RPMI7951 (cell line): Measurements from ENCODE around the gene C12orf76. TPM values are rescaled to one million over a fixed set of nuclear protein-coding genes. Genes with fewer than 3 reads are reported as not detected.
"Not testable (repeated sequence)": the region's sequence is repeated elsewhere in the genome, so short reads cannot be mapped to it uniquely, and the experiment has no call there.

Experiments
- DNase-seq: peaks from one replicate; pipeline ENCODE4 v3.0.0-alpha.2; 2012; ENCODE audit warnings: low read depth
- total RNA-seq: library from RNA; depleted of rRNA; stranded (reverse); fragments of >200 nt; shearing (Covaris generic); gene quantifications from 2 replicates; pipeline ENCODE4 v1.2.3, GENCODE V29; 2014

The C12orf76 gene
- total RNA-seq, 1 experiment from 2014 or later = 15.9 TPM

DNA sequence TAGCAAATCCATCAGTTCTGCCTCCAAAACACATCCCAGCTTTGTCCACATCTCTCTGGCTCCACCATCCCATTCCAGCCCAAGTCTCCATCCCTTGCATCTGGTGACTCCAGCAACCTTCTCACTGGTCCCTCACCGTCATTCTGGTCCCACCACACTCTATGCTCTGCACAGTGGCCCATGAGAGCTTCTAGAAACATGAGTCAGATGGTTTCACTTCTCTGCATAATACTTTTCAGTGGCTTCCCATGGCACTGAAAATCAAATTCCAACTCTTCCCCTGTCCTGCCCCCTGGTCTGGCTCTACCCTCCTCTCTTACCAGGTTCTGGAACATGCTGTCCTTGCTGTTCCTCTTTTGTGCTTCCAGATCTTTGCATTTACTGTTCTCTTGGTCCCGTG, 17.2 kb upstream of the C12orf76 start:
- DNase-seq = no peak

DNA sequence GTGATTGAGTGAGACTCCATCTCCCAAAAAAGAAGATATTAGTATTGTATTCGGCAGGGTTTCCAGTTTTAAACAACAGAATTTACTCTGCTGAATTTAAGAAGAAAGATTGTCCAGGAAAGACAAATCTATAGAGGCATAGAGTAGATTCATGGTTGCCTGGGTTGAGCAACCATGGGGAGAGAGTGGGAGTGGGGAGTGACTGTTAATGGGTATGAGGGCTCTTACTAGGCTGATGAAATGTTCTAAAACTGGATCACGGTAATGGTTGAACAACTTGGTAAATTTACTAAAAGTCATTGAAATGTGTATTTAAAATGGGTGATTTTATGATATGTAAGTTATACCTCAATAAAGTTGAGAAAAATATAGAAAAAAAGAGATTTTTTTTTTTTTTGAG, 13.9 kb upstream of the C12orf76 start:
- no peak for DNase-seq

DNA sequence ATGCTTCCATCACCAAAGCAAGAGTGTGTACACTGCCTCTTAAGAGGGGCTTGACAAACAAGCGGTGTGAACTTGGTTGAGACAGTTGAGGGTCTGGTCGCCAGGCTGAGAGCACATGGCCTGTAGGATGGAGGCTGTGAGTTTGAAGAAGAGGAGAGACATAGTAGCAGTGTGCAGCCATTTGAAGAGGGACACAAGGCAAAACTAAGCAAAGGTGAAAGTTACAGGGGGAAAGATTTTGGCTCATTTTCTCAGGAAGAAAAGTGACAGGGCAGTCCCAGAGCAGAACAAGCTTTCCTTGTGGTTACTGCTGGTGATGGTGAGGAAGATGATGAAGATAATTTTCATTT, 11.3 kb upstream of the C12orf76 start:
- DNase-seq = no peak

DNA sequence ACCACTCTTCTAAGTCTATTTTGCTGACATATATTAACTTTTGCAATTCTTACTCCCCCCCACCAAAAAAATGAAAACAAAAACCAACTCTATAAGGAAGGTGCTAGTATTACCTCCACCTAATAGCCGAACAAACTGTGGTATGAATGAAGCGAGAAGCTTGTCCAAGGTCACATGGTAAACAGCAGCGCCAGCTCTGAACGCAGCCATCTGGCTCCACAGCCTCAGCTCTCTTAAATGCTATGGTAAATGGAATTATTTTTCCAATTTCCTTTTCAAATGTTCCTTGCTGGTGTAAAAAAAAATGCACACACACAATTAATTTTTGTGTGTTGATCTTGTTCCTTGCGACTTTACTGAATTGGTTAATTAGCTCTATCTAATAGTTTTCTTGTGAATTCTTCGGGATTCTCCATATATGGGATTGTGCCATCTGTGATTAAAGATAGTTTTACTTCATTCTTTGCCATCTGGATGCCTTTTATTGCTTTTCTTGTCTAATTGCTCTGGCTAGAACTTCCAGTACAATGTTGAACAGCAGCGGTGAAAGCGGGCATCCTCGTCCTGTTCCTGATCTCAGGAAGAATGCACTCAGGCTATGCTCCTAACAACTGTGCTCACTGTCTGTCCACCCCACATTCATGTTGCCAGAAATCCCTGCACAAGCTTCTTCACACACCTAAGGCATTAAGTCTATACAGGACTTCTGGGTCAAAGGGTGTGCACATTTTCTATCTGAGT, 10.7 kb upstream of the C12orf76 start:
- DNase-seq = no peak

DNA sequence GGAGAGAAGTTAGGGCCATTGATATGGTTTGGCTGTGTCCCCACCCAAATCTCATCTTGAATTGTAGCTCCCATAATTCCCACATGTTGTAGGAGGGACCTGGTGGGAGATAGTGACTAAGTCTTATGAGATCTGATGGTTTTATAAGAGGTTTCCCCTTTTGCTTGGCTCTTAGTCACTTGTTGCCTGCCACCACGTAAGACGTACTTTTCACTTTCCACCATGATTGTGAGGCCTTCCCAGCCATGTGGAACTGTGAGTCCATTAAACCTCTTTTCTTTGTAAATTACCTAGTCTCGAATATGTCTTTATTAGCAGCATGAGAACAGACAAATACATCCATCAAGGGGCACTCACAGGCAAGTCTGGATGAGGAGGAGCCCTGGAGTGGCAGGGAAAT, 8.3 kb upstream of the C12orf76 start:
- peak; percentile 11 for DNase-seq

DNA sequence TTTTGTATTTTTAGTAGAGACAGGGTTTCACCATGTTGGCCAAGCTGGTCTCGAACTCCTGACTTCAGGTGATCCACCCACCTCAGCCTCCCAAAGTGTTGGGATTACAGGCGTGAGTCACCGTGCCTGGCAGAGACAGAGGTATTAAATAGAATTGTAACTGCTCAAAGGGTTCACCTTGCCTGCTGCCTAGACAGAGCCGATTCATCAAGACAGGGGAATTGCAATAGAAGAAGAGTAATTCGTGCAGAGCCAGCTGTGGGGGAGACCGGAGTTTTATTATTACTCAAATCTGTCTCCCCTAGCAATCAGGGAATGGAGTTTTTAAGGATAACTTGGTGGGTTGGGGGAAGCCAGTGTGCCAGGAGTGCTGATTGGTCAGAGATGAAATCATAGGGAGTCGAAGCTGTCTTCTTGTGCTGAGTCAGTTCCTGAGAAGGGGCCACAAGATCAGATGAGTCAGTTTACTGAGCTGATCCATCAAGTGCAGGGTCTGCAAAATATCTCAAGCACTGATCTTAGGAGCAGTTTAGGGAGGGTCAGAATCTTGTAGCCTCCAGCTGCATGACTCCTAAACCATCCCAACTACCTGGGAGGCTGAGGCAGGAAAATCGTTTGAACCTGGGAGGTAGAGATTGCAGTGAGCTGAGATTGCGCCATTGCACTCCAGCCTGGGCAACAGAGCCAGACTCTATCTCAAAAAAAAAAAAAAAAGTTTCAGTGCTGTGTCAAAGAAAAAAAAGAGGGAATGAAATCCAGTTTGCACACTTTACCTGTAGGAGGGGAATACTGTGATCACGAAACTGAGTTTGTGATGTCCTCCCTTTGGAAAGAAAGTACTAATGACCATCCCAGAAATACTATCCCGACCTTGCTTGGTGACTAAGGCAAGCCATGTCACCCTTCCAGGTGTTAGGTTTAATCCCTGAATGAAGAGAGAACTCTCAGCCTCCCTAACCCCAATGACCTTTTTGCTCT, 7.3 kb upstream of the C12orf76 start:
- peak; percentile 91 for DNase-seq

DNA sequence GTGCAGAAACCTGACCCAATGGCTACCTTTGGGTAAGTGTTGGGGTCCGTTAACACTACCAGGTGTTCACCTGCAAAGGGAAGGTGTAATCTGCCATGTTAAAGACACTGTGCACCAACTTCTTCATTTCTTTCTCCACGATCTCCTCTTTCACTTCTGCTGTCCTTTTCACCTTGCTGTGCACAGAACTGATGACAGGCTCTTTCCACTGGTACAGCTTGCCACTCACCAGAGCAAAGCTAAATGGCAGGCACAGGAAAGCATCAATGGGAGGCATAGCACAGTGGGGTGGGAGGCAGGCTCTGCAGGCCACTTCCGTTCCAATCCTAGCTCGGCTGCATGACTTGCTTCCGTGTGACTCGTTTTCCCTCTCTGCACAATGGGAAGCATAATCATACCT, 2.6 kb upstream of the C12orf76 start:
- no peak for DNase-seq

DNA sequence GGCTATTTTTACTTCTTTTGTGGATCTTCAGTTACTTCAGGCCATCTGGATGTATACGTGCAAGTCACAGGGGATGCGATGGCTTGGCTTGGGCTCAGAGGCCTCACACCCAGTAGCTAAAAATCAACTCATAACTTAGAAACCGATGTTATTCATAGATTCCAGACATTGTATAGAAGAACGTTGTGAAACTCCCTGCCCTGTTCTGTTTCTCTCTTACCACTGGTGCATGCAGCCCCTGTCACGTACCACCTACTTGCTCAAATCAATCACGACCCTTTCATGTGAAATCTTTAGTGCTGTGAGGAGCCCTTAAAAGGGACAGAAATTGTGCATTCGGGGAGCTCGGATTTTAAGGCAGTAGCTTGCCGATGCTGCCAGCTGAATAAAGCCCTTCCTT, 1.3 kb upstream of the C12orf76 start:
- not testable (repeated sequence) for DNase-seq

DNA sequence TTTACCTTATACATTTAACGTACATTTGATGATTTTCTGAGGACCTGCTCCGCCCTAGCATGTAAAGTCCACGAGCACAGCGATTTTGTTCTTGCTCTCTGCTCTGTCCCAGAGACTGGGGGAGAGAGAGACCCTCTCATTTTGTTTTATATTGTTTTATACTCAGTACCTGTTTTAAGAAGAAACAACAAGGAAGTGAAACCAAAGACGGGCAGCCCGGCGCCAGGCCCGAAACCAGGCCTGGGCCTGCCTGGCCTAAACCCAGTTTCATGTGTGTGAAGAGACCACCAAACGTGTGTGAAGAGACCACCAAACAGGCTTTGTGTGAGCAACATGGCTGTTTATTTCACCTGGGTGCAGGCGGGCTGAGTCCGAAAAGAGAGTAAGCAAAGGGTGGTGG, 712 bp upstream of the C12orf76 start:
- not testable (repeated sequence) for DNase-seq

DNA sequence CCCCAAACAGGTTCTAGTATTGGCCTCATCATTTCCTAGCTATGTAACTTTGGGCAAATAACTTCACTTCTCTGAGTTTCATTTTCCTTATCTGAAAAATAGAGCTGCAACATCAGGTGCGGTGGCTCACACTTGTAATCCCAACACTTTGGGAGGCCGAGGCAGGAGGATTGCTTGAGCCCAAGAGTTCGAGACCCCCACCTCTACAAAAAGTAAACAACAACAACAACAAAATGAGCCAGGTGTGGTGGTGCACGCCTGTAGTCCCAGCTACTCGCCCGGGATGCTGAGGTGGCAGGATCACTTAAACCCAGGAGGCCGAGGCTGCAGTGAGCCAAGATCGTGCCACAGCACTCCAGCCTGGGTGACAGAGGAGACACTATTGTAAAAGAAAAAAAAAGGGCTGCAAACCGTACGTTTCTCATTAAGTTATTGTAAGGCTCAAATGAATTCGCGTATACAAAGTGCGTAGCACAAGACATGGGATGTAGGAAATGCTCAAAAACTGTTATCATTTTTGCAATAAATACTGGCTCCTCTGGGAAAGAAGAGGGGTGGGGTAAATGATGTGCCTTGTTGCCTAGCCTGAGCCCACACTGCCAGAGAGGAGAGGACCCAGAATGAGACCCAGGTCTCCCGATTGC, 903 bp downstream of the C12orf76 start:
- DNase-seq = no peak

DNA sequence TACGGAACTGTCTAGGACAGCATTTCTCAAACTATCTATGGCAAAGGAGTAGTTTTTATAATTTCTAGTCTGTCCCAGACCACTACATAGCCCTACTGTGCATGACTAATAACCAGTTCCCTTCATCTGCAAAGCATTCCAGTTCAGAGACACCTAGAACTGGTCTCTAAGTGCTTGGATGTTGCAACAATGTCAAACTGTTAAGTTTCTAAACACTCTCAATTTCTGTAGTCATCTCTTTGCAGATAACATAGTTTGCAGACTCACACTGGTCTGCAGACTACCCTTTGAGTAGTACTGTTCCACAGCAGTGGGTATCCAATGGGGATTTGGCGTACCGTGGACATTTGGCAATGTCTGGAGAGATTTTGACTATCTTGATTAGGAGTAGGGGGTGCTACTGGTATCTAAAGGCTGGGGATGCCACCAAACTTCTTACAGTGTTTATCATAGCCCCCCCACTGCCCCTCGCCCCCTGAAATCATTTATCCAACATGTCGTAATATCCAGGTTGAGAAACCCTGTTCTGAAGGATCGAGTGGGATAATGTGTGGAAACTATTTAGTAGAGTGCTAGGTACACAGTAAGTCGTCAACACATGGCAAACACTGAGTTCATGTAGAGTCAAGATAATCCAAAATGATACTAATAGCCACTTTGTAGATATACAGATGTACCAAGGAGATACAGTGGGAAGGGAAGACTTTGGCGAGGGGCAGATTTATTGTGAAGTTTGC, 1.7 kb downstream of the C12orf76 start:
- DNase-seq = no peak

DNA sequence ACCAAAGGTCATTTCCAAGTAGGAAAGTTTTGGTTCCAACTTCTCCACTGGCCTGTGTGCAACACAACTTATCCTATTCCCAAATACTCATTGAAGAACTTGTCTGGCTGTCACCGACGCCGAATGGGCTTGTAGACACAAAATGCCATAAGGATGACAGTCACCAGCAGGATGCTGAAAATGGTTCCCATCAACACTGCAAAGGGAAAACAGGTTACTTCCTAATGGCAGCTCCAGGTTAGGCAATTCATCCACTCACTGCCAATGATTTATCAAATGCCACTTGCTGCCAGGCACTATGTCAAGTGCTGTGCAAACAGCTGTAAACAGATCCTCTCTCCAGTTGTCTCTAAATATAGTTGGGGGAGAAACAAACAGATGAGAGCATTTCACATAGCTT, 6.1 kb downstream of the C12orf76 start:
- DNase-seq = no peak

DNA sequence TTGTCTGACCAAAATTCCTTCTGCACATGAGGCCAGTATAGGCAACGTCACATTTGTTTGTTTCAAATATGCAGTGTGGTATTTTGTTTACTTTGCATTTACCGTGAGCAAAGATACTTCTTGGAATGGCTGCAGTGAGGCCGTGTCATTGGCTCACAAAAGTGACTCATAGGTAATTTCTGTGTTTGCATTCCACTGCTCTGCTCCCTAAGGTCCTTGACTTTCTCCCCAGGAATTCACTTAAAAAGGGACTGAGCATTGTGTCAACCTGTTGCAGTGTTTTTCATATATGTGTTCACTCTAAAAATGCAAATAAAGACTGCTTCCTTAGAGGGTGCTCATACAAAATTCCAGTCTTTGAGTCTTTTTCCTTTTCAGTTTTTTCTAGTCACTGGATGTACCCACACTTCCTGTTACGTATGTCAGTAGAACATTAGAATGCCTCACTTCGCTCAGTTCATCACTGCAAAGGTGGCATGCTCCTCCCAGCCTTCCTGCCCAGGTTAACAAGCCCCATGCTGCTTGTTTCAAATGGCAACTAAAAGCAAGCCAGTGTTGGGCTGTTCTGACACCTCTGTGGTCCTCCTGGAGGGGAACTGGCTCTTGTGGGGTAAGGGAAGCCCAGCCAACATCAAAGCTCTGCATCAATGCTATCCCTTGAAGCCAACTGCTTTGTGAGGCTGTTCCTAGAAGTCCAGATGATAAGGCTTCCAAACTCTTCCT, 9.1 kb downstream of the C12orf76 start:
- DNase-seq = peak; percentile 62

DNA sequence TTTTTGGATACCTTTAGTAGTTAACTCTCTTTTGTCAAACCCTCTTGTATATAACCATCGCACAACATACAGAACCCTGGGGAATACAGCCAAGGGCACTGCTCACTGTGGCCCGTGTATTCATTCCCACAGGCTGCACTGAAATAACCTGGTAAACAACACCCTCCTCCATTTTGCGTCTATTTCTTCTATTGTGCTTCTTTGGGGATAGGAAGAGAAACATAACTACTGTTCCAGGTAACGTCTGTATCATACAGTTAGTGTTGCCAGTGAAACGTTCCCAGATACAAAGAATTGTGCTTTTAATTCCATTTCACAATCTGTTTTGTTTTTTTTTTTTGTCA, 9.6 kb downstream of the C12orf76 start:
- DNase-seq = no peak

DNA sequence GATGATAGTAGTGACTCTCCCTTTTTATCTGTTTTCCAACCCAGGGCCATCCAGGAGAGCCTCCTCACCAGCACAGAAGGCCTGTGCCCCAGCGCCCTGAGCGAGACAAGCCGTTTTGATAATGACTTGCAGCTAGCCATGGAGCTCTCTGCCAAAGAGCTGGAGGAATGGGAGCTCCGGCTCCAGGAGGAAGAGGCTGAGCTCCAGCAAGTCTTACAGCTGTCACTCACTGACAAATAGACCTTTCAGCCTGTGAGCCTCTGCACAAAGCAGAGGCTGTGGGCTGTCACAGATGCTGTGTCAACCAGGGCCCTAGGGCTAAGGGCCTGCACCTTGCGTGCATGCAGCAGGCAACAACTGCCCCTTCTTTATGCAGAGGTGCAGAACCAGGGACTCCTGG, 11.0 kb downstream of the C12orf76 start:
- no peak for DNase-seq

DNA sequence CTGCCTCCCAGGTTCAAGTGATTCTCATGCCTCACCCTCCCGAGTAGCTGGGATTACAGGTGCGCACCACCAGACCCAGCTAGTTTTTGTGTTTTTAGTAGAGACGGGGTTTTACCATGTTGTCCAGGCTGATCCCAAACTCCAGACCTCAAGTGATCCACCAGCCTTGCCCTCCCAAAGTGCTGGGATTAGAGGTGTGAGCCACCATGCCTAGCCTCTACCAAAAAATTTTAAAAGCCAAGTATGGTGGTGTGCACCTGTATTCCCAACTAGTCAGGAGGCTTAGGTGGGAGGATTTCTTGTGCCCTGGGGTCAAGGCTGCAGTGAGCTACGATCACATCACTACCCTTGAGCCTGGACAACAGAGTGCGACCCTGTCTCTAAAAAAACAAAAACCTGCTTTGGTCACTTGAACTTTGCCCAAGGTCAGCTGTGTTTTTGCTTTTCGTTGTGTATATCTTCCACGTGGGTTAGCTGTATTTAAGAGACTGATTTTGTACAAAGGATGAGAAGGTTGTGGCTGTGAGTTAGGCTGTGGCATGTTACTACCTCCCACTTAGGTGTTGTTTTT, 12.7 kb downstream of the C12orf76 start:
- no peak for DNase-seq

DNA sequence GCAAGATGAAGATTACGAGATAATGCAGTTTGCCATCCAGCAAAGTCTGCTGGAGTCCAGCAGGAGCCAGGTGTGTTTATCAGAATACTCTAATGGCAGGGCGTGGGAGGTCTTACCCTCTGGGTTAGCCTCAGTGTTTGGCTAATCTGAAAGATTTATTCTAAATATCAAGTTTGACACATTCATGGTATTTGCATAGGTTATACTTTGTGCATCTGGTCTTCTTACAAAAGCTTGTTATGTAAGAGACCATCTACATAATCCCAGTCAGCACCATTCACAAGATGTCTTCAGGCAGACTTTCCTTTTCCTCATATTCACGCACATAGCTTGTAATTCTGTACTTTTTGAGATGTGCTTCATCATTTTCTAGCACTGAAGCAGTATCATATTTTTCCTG, 14.4 kb downstream of the C12orf76 start:
- DNase-seq = no peak

DNA sequence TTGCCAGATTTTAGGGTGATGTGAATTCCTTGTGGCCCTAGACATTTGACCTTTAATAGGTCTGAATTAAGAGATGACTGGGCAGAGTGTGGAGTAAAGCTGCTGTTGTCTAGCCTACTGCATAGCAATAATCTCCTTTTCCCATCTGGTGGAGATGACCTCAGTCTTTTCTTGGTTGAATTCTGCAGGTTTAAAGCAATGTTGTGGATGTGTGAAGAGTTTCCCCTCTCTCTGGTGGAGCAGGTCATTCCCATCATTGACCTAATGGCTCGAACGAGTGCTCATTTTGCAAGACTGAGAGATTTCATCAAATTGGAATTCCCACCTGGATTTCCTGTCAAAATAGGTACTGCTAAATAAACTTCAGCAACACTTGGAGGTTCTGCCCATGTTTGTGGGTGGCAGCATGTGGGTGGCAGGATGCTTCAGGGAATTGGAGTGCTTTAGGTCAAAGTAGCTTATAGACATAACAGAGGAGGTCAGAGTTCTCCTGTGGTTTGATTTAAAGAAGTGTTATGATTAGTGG, 19.0 kb downstream of the C12orf76 start:
- no peak for DNase-seq

DNA sequence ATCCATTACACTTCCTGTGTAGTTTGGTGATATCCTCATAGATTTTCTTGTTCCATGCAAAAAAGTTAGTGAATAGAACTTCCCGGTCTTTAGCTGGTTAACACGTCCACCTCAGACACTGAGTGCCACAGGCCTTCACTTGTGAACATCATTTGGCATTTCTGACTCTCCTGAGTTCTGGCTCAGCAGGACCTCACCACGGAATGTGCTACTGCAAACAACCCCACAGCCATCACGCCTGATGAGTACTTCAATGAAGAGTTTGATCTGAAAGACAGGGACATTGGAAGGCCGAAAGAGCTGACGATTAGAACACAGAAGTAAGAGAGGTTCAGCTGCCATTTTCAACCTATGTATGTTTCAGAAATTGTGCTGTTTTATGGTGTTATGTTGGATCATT, 20.0 kb downstream of the C12orf76 start:
- DNase-seq = no peak

DNA sequence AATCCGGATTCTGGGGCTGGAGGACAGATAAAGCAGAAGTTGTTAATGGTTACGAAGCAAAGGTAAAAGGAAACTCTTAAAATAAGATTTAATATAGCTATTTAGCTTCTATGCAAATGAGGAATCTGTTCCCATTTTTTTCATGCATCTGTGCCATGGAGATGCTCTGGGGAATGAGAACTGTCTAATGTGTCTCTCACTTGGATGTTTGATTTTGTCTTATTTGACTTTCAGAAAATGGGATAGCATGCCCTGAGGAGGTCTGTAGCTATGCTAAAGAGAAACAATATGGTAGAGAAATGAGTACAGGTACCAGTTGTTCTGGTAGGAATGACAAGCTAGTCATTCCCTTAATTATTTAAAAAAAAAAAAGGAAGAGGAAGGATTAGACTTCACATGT, 24.3 kb downstream of the C12orf76 start:
- DNase-seq = no peak
